Lower leg skin (tissue), 3 donors: ENCODE data around the gene AP3D1.

Experiments
- CTCF ChIP-seq, 3 donors: fragments of 450-650 bp; IDR thresholded peaks; one replicate each; pipeline ENCODE4 v1.5.1; 2016; ENCODE audit warnings: antibody characterized with exemption in 3 of 3, mild to moderate bottlenecking in 3 of 3, moderate library complexity in 2 of 3
- POLR2A ChIP-seq, 2 donors: fragments of 450-650 bp; IDR thresholded peaks; one replicate each; pipeline ENCODE4 v1.6.1; 2016 to 2017; ENCODE audit warnings: antibody characterized with exemption in 2 of 2, mild to moderate bottlenecking in 1 of 2, moderate library complexity in 1 of 2

GRCh38 chr19:2190848-2191455, 39.6 kb upstream of the AP3D1 start:
- TF ChIP-seq CTCF (IDR thresholded peaks at IDR 0.05) (no peak), POLR2A (IDR thresholded peaks at IDR 0.05) (no peak)
